ENCODE results near the gene RASAL2.

DNA sequence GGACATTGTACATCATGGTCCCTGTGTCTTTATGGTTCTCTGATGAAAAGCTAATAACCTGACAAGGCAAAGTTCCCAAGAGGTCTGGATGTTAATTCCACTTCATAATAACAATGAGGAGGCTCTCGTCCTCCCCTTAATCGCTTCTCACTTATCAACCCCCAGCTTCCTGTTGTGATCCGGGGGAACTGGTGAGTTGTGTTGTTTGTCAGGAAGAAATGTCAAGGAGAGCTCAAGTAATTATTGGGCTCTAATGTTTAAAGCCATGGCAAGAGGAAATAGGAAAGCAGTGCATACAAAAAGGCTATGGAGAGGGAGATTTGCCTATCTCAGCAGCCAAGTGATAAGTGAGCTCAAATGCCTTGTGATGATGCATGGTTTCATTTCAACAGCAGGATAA lies 42.8 kb upstream of the RASAL2 start:
- TF ChIP-seq TAF1 (IDR thresholded peaks at IDR 0.05; ENCODE audit: low read depth, low read length) (no peak), POLR2A (IDR thresholded peaks at IDR 0.05; ENCODE audit: low read depth, low read length) (no peak)

All from GM12891 (cell line).